Measurements from ENCODE around the gene ATP5PF. TPM values are rescaled to one million over a fixed set of nuclear protein-coding genes. Genes with fewer than 3 reads are reported as not detected.

ATP5PF gene
- total and polyA plus RNA-seq, 2 donors (not counting 3 experiments of a cell fraction or from before 2014, with no cell fraction given) = 132 to 194 TPM

DNA sequence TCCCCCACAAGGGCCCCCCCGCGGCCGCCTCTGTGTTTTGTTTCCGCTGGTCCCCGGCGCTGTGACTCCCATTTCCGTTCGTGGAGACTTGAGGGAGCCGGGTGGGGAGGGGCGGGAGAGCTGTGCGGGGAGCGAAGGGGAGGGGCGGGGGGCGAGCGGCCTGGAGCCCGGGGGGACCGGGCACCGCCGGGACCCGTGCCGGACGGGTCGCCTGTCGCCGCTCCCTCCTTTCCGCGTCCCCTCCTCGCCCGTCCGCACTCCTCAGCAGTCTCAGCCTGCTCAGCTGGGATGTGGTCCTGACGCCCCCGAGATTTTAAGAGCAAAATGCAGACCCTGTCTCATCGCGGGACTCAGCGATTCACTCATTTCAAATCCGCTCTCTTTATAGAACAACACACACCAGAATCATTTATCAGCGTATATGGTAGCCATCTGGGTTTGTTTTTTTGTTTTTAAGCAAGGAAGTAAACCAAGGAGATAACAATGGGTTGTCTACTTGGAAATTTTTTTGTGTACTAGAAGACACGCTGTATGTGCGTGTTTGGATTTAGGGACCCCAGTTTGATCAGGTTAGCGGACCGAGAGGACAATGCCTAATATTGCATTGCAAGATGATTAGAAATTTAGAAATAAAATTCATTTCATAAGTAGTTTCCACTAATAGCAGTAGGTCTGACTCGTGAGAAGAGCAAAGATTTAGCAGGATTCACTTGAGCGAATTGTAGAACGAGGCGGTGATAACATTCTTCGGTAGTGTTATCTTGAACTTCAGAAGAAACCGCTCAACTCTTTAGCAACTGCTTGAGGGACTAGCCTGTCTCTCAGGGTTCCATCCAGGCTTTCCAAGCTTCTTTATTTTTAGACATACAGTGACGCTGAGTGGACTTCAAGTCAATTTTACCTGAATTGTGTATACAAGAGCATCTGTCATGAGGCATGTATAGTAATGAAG, 1.2 kb upstream of the ATP5PF start:
- Histone ChIP-seq H3K36me3 (ENCODE audit: control insufficient read depth in 2 of 2, extremely low read depth in 1 of 2, insufficient read depth in 2 of 2, low read length in 2 of 2) (no peaks in the 10 kb centered on the region), H3K9ac (replicated peaks; ENCODE audit: extremely low read depth, insufficient read depth, low read length) (peak overlapping the region; percentile 95), H3K4me3 (replicated peaks in 1 of 3; ENCODE audit: insufficient read depth in 1 of 3, low read depth in 1 of 3, low read length in 3 of 3) (peak overlapping the region; percentile 93 to 99 (median 98)), H3K9me3 (replicated peaks; ENCODE audit: control insufficient read depth, insufficient read depth, low read length) (no peaks in the 10 kb centered on the region), H3K4me2 (ENCODE audit: insufficient read depth, low read length) (peak overlapping the region; percentile 100), H3K79me2 (ENCODE audit: control insufficient read depth, insufficient read depth, low read length) (peaks cover 59% of the 10 kb centered on the region), H3K9me1 (replicated peaks; ENCODE audit: control insufficient read depth, extremely low read depth, insufficient read depth, low read length) (no peaks in the 10 kb centered on the region), H3K4me1 (ENCODE audit: control insufficient read depth, extremely low read depth, insufficient read depth, low read length) (peaks cover 17% of the 10 kb centered on the region), H3K27ac (ENCODE audit: insufficient read depth, low read depth, low read length) (peak overlapping the region; percentile 99), H2AFZ (ENCODE audit: low read depth, low read length) (peak overlapping the region; percentile 82), H3K27me3 (ENCODE audit: control insufficient read depth in 2 of 2, insufficient read depth in 2 of 2, low read length in 2 of 2) (no peaks in the 10 kb centered on the region), H4K20me1 (replicated peaks; ENCODE audit: control insufficient read depth, extremely low read depth, insufficient read depth, low read length) (no peaks in the 10 kb centered on the region)
- dilution Hi-C loops (cut with MboI; ENCODE audit: extremely low pct_ligation_motif_present, low sequenced_read_pairs) (no loop called here), intact Hi-C loops (cut with micrococcal nuclease) (loop anchor here (1.0 to 2.0 kb wide), 3 partner anchors 27 to 434 kb away; partner anchors contain the start of gene APP)
- TF ChIP-seq POLR2A (IDR thresholded peaks at IDR 0.05; ENCODE audit: low read depth, low read length) = peak; percentile 73
- no peak for TF ChIP-seq GATA2 (IDR thresholded peaks at IDR 0.05; ENCODE audit: insufficient read depth, insufficient read length, low read depth, low read length)
- DNase-seq (ENCODE audit: low read depth, low spot score) = peak; percentile 73
- BruUV-seq (replicated peaks) = TSS peak; percentile 42
- ChIA-PET CTCF (interaction anchor here (1.1 to 2.1 kb wide), 4 partner anchors 19 to 125 kb away, joined by 3 to 6 read pairs (median 5); no protein-coding TSS in a partner anchor), POLR2A (no interaction called here)
- FAIRE-seq = peak; percentile 61

DNA sequence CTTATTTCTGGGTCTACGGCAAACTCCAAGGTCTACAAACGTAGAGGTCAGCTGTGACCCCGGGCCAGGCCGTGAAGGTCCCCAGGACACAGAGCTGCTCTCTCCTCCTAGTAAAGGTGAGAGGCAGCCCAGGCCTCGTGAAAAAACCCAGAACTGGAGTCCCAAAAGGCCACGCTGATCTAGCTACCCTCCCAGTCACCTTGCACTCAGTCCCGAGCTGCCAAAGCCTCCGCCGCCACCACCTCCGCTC, 125 bp downstream of the ATP5PF start:
- no TSS peak for BruUV-seq (replicated peaks)
- TF ChIP-seq GATA2 (IDR thresholded peaks at IDR 0.05; ENCODE audit: insufficient read depth, insufficient read length, low read depth, low read length) (no peak), EZH2 (IDR thresholded peaks at IDR 0.05; ENCODE audit: borderline replicate concordance, low read depth, low read length, severe bottlenecking) (no peak), JUN (IDR thresholded peaks at IDR 0.05; ENCODE audit: borderline replicate concordance, insufficient read depth, insufficient read length, low read depth) (no peak)
- Histone ChIP-seq H3K9ac (replicated peaks; ENCODE audit: extremely low read depth, insufficient read depth, low read length) (peak overlapping the region; percentile 95), H3K27ac (ENCODE audit: insufficient read depth, low read depth, low read length) (peak overlapping the region; percentile 91), H3K4me3 (replicated peaks in 1 of 3; ENCODE audit: insufficient read depth in 1 of 3, low read depth in 1 of 3, low read length in 3 of 3) (peak overlapping the region; percentile 58 to 93 (median 79)), H3K9me3 (replicated peaks; ENCODE audit: control insufficient read depth, insufficient read depth, low read length) (no peaks in the 10 kb centered on the region), H3K4me2 (ENCODE audit: insufficient read depth, low read length) (peak overlapping the region; percentile 92), H3K27me3 (ENCODE audit: control insufficient read depth in 2 of 2, insufficient read depth in 2 of 2, low read length in 2 of 2) (no peaks in the 10 kb centered on the region), H3K9me1 (replicated peaks; ENCODE audit: control insufficient read depth, extremely low read depth, insufficient read depth, low read length) (no peaks in the 10 kb centered on the region), H4K20me1 (replicated peaks; ENCODE audit: control insufficient read depth, extremely low read depth, insufficient read depth, low read length) (no peaks in the 10 kb centered on the region), H3K4me1 (ENCODE audit: control insufficient read depth, extremely low read depth, insufficient read depth, low read length) (peaks cover 17% of the 10 kb centered on the region), H3K36me3 (ENCODE audit: control insufficient read depth in 2 of 2, extremely low read depth in 1 of 2, insufficient read depth in 2 of 2, low read length in 2 of 2) (peaks cover 0 to 2% of the 10 kb centered on the region in 2 experiments), H2AFZ (ENCODE audit: low read depth, low read length) (peak overlapping the region; percentile 33), H3K79me2 (ENCODE audit: control insufficient read depth, insufficient read depth, low read length) (peaks cover 61% of the 10 kb centered on the region)
- intact Hi-C loops (cut with micrococcal nuclease) (loop anchor here (1.0 to 2.0 kb wide), 2 partner anchors 26 to 127 kb away; partner anchors contain the start of gene MRPL39), dilution Hi-C loops (cut with MboI; ENCODE audit: extremely low pct_ligation_motif_present, low sequenced_read_pairs) (no loop called here)
- POLR2A ChIA-PET = interaction anchor here (0.7 kb wide), 1 partner anchor 32 kb away, joined by 3 read pairs; no protein-coding TSS in a partner anchor
- no peak for FAIRE-seq
- CTCF ChIA-PET = interaction anchor here (1.5 to 2.0 kb wide), 3 partner anchors 17 to 67 kb away, joined by 5 to 9 read pairs (median 6); no protein-coding TSS in a partner anchor
- DNase-seq (ENCODE audit: low read depth, low spot score) = no peak
